H1 (cell line): ENCODE measurements around the gene MAPKAP1. TPM values are rescaled to one million over a fixed set of nuclear protein-coding genes. Genes with fewer than 3 reads are reported as not detected.

Experiments
- CHD1 ChIP-seq: IDR thresholded peaks from 2 replicates; pipeline ENCODE4 v1.6.1; 2012; ENCODE audit warnings: low read depth, low read length, improper control_type of control experiment
- TAF1 ChIP-seq: IDR thresholded peaks from 2 replicates; pipeline ENCODE4 v1.6.1; 2011; ENCODE audit warnings: mild to moderate bottlenecking, low read depth, low read length
- polyA plus RNA-seq, 7 experiments: library from polyadenylated mRNA; depleted of rRNA in 3 of 7; stranded (reverse) in 5 of 7; unstranded in 2 of 7; fragments of >200 nt in 5 of 7; fragments of 200-250 nt in 2 of 7; gene quantifications; 1 replicate in 5 of 7; 2 replicates in 1 of 7; 4 replicates in 1 of 7; pipeline versions ENCODE4 v1.2.1 to v1.2.3, GENCODE V29; 2011 to 2013; ENCODE audit warnings: missing spikeins in 2 of 7, mixed read lengths in 2 of 7
- total RNA-seq: library from RNA; stranded (reverse); fragmentation: NEBNext Ultra II Directional; extraction: Animal tissue kit (Norgen Biotek cat#: 25700); gene quantifications from 2 replicates; pipeline ENCODE4 v1.2.1, GENCODE V29; 2021

MAPKAP1 gene
- total and polyA plus RNA-seq, 2 of the 8 experiments (the other 6 are each of a cell fraction or from before 2014, with no cell fraction given), result 79.2 to 140 TPM

DNA sequence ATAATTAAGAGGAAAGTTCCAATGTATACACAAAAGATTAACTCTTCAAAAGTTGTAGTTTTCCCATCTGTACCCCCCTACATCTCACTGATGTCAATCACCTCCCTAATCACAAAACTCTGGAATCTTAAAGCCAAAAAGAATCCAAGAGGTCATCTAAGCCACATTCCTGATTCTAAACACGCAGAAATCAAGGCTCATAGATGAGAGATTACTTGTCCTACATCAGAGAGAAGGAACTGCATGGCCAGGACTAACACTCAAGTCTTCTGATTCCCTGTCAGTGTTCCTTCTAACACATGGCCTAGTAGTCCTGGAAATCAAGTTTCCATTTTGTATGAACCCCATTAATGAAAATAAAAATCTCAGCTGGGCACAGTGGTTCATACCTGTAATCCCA lies 58.7 kb downstream of the MAPKAP1 start (continued):
- no peak for TF ChIP-seq CHD1
- TF ChIP-seq TAF1, result no peak
